Type B pancreatic cell (in vitro differentiated cells): Measurements from ENCODE around the gene WNT3A. TPM values are rescaled to one million over a fixed set of nuclear protein-coding genes. Genes with fewer than 3 reads are reported as not detected.

Experiments used
- DNase-seq: peaks from one replicate; pipeline ENCODE4 v3.0.0; 2021; ENCODE audit warnings: mixed read lengths; ENCODE audit not compliant: unreplicated experiment; ENCODE audit errors: extremely low spot score
- H3K27ac Mint-ChIP-seq: 2 replicates; pipeline ENCODE4 v1.8.0; 2021; ENCODE audit warnings: mild to moderate bottlenecking, mixed read lengths
- H3K27me3 Mint-ChIP-seq: 2 replicates; pipeline ENCODE4 v1.8.0; 2021; ENCODE audit warnings: mixed read lengths
- H3K36me3 Mint-ChIP-seq: 2 replicates; pipeline ENCODE4 v1.8.0; 2021; ENCODE audit warnings: mixed read lengths
- H3K4me1 Mint-ChIP-seq: one replicate; pipeline ENCODE4 v1.8.0; 2021; ENCODE audit warnings: mixed read lengths; ENCODE audit not compliant: unreplicated experiment
- H3K4me3 Mint-ChIP-seq: 2 replicates; pipeline ENCODE4 v1.8.0; 2021; ENCODE audit warnings: mild to moderate bottlenecking, mixed read lengths
- H3K9me3 Mint-ChIP-seq: 2 replicates; pipeline ENCODE4 v1.8.0; 2021; ENCODE audit warnings: mixed read lengths
- total RNA-seq: library from RNA; stranded (reverse); gene quantifications from 2 replicates; pipeline ENCODE4 v1.2.1, GENCODE V29; 2021; ENCODE audit warnings: low replicate concordance
- TF ChIP-seq, protein P1 (sequence below): fragments of 200-600 bp; sonication (generic); conservative IDR thresholded peaks from 2 replicates; pipeline ENCODE4 v1.5.0; 2021; ENCODE audit warnings: antibody characterized with exemption, mild to moderate bottlenecking

The WNT3A gene
- total RNA-seq, 1 donor from 2014 or later, result 6.4 TPM

DNA sequence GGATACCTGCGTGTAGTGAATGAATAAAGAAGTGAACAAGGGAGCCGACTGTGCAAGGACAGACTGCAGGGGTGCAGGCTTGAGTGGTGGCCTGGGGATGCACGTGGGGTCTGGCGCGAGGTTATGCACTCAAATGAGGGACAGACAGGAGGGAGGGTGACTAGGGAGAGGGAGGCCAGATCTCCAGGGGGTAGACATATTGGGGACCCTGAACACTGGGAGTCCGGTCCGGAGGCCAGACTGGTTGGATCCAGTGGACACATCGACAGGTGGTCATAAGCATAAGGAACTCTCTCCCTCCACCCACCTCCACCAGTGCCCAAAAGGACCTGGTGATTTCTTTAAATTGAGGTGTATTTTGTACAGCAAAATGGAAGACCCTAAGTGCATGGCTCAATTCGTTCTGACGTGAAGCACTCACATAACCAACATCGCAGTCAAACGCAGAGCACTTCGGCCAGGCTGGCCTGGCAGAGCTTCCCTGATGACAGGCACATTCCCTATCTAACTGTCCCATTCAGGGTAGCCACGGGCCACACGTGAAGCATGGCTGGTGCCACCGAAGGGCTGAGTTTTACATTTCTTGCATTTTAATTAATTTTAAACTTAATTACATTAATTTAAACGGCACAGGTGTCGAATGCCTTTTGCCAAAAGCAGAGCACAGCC, 14.0 kb downstream of the WNT3A start:
- Mint-ChIP-seq H3K27me3 (peaks cover 38% of the 10 kb centered on the region), H3K9me3 (no peaks in the 10 kb centered on the region)

DNA sequence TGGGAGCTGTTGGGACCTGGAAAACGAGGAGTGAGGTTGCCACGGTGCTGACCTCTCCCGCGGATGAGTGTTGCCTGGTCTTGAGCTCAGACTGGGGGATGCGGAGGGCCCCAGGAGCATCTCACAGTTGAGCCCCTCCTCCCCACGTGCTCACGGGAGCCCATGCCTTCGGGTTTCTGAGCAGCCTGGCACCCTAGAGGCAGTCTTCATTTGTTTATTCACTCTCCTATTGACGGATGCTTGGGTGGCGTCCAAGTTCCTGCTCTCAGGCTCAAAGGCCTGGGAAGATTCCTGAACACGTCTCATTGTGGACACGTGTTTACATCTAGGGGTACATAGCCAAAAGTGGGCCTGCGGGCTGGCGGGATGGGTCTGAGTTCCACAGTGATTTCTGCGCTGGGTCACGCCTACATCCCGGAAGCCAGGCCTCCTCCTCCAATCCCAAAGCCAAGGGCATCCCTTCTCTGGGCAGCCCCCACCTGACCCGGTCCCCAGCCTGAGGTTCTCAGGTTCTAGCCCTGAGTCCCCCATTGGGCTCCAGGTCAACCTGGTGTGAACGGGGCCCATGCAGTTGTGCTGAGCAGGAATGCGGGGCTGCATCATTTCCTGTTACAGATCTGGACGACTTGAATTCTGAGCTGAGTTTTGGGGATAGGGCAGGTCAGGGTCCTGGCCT, 14.7 kb downstream of the WNT3A start:
- peaks cover 39% of the 10 kb centered on the region for H3K27me3 Mint-ChIP-seq
- no peak overlapping the region for H3K4me3 Mint-ChIP-seq
- no peaks in the 10 kb centered on the region for H3K36me3 Mint-ChIP-seq
- no peaks in the 10 kb centered on the region for H3K4me1 Mint-ChIP-seq
- DNase-seq, result no peak
- TF ChIP-seq, protein P1, sequence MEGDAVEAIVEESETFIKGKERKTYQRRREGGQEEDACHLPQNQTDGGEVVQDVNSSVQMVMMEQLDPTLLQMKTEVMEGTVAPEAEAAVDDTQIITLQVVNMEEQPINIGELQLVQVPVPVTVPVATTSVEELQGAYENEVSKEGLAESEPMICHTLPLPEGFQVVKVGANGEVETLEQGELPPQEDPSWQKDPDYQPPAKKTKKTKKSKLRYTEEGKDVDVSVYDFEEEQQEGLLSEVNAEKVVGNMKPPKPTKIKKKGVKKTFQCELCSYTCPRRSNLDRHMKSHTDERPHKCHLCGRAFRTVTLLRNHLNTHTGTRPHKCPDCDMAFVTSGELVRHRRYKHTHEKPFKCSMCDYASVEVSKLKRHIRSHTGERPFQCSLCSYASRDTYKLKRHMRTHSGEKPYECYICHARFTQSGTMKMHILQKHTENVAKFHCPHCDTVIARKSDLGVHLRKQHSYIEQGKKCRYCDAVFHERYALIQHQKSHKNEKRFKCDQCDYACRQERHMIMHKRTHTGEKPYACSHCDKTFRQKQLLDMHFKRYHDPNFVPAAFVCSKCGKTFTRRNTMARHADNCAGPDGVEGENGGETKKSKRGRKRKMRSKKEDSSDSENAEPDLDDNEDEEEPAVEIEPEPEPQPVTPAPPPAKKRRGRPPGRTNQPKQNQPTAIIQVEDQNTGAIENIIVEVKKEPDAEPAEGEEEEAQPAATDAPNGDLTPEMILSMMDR, result no peak
- H3K9me3 Mint-ChIP-seq, result no peaks in the 10 kb centered on the region
- H3K27ac Mint-ChIP-seq, result no peak overlapping the region

More for the DNA sequence above, 14.0 kb downstream of the WNT3A start:
- H3K4me3 Mint-ChIP-seq, result no peak overlapping the region
- H3K36me3 Mint-ChIP-seq, result no peaks in the 10 kb centered on the region
- no peak overlapping the region for H3K27ac Mint-ChIP-seq
- TF ChIP-seq, protein P1, result no peak
- DNase-seq, result peak; percentile 48
- no peaks in the 10 kb centered on the region for H3K4me1 Mint-ChIP-seq

DNA sequence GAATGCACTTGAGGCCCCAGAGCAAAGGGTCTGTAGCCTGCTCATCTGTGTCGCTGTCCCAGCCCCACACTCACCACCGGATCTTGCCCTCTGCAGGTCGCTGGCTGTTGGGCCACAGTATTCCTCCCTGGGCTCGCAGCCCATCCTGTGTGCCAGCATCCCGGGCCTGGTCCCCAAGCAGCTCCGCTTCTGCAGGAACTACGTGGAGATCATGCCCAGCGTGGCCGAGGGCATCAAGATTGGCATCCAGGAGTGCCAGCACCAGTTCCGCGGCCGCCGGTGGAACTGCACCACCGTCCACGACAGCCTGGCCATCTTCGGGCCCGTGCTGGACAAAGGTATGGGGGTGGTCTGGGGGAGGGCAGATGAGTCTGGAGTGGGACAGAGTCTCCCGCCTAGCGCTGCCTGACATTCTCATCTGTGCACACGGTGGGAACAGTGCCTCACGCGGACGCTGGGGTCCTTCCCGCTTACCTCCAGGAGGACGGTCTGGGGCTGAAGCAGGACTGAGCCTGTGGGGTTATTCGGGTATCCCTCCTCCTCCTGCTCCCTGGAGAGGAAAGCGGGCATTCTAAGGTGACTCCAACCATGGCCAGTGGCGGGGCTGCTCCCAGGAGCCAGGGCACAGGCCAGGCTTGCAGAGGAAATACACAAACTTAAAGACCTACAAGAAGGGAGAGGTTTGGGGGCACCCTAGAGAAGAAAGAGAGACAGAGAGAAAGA, 15.9 kb downstream of the WNT3A start:
- Mint-ChIP-seq H3K4me1 (no peaks in the 10 kb centered on the region), H3K27ac (no peak overlapping the region)

DNA sequence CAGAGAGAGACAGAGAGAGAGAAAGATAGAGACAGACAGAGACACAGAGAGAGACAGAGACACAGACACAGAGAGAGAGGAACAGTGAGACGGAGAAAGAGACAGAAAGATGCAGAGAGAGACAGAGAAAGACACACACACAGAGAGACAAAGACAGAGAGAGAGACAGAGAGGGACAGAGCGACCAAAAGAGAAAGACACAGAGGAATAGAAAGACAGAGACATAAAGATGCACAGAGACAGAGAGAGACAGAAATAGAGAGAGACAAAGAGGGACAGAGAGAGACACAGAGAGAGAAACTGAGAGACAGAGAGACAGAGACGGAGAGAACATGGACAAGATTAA, 16.5 kb downstream of the WNT3A start:
- H3K27me3 Mint-ChIP-seq, result peaks cover 46% of the 10 kb centered on the region
- H3K4me1 Mint-ChIP-seq, result no peaks in the 10 kb centered on the region
- no peak overlapping the region for H3K4me3 Mint-ChIP-seq
- no peaks in the 10 kb centered on the region for H3K9me3 Mint-ChIP-seq
- H3K36me3 Mint-ChIP-seq, result no peaks in the 10 kb centered on the region
- no peak for DNase-seq
- H3K27ac Mint-ChIP-seq, result no peak overlapping the region
- TF ChIP-seq, protein P1, result no peak

More for the DNA sequence above, 15.9 kb downstream of the WNT3A start:
- TF ChIP-seq, protein P1, result no peak
- DNase-seq, result no peak
- H3K4me3 Mint-ChIP-seq, result no peak overlapping the region
- H3K27me3 Mint-ChIP-seq, result peaks cover 44% of the 10 kb centered on the region
- H3K36me3 Mint-ChIP-seq, result no peaks in the 10 kb centered on the region
- H3K9me3 Mint-ChIP-seq, result no peaks in the 10 kb centered on the region

DNA sequence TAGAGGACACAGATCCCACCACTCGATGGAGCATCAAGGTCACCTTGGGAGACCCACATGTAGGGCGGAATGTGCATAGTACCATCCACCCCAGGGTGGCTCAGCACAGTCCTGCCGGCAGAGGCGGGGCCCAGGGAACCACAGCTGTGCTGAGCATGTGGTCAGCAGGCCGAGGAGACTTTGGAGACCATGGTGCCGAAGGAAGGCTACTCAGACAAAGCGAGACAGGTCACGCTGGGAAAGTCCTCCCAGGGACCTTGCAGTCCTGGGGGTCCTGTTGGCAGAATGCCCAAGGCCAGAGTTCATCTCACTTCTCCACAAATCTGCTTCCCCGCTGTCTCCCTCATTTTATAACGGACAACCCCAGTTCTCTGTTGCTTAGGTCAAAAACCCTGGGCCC, 22.5 kb downstream of the WNT3A start:
- no peak for DNase-seq
- TF ChIP-seq, protein P1, result no peak
- Mint-ChIP-seq H3K27ac (no peak overlapping the region), H3K9me3 (peaks cover 5% of the 10 kb centered on the region), H3K4me3 (no peak overlapping the region), H3K4me1 (no peaks in the 10 kb centered on the region), H3K27me3 (peaks cover 36% of the 10 kb centered on the region), H3K36me3 (no peaks in the 10 kb centered on the region)
